ENCODE results near the gene KIF11. TPM values are rescaled to one million over a fixed set of nuclear protein-coding genes. Genes with fewer than 3 reads are reported as not detected.

The KIF11 gene
- total and polyA plus RNA-seq, 2 of the 13 experiments (the other 11 are each of a cell fraction or from before 2014, with no cell fraction given), result 8.7 to 38.4 TPM

- no peak overlapping the region for H2AFZ ChIP-seq (ENCODE audit: low read length)
- BruUV-seq (replicated peaks), result no TSS peak
- intact Hi-C loops (cut with micrococcal nuclease; ENCODE audit: unreplicated experiment), result no loop called here
Observed at GRCh38 chr10:92562424-92562823, 30.5 kb upstream of the KIF11 start.

GRCh38 chr10:92567952-92568600 lies 24.9 kb upstream of the KIF11 start:
- CTCF ChIA-PET (ENCODE audit: low intra/inter-chr PET ratio, low total read pairs), result no interaction called here
- H3K9me3 ChIP-seq (ENCODE audit: low read length), result no peaks in the 10 kb centered on the region
- no peak overlapping the region for H2AFZ ChIP-seq (ENCODE audit: low read length)
- WGBS (ENCODE audit: low lambda C conversion rate), result 97% methylated on average over 4 of the region's 4 CpGs
- H3K27me3 ChIP-seq (ENCODE audit: control insufficient read depth in 1 of 2, insufficient read depth in 2 of 2, low read length in 2 of 2), result no peaks in the 10 kb centered on the region; a peak in 1 of 5 replicates
- no peak overlapping the region for H3K27ac ChIP-seq (ENCODE audit: extremely low read length, insufficient read depth, low read length)
- no peak overlapping the region for H3K4me2 ChIP-seq (ENCODE audit: low read depth, low read length)
- peaks cover 69% of the 10 kb centered on the region for H3K79me2 ChIP-seq (ENCODE audit: insufficient read depth, low read length)
- H3K4me1 ChIP-seq (ENCODE audit: insufficient read depth, low read length), result peaks cover 38% of the 10 kb centered on the region
- POLR2A ChIA-PET, result no interaction called here
- in situ Hi-C loops (cut with HindIII; ENCODE audit: extremely low pct_ligation_motif_present, low pct_unique_long_range_greater_than_20kb), result no loop called here
- no peak for FAIRE-seq
- H3K9ac ChIP-seq (ENCODE audit: insufficient read depth, low read depth, low read length), result no peak overlapping the region
- TF ChIP-seq ZNF225 (CRISPR knock-in tag; IDR thresholded peaks at IDR 0.05) (no peak), ZSCAN30 (CRISPR knock-in tag; IDR thresholded peaks at IDR 0.05) (no peak)
- H3K36me3 ChIP-seq (replicated peaks in 1 of 2; ENCODE audit: control insufficient read depth in 1 of 2, insufficient read depth in 2 of 2, low read length in 2 of 2), result peaks cover 0 to 13% of the 10 kb centered on the region in 2 experiments; a peak in 3 of 5 replicates
- no peak overlapping the region for H3K4me3 ChIP-seq (replicated peaks in 1 of 3; ENCODE audit: insufficient read depth in 1 of 3, low read depth in 2 of 3, low read length in 3 of 3)
- no peaks in the 10 kb centered on the region for H4K20me1 ChIP-seq (ENCODE audit: insufficient read depth, low read length)
- intact Hi-C loops (cut with micrococcal nuclease; ENCODE audit: unreplicated experiment), result no loop called here
- no TSS peak for BruUV-seq (replicated peaks)
- ATAC-seq, result no peak
- no peak for DNase-seq (ENCODE audit: low spot score)

More at GRCh38 chr10:92562424-92562823, 30.5 kb upstream of the KIF11 start:
- ChIA-PET POLR2A (no interaction called here), CTCF (ENCODE audit: low intra/inter-chr PET ratio, low total read pairs) (no interaction called here)
- no peak for DNase-seq (ENCODE audit: low spot score)
- ATAC-seq, result no peak
- Histone ChIP-seq H3K4me3 (replicated peaks in 1 of 3; ENCODE audit: insufficient read depth in 1 of 3, low read depth in 2 of 3, low read length in 3 of 3) (no peak overlapping the region), H3K4me2 (ENCODE audit: low read depth, low read length) (no peak overlapping the region), H3K79me2 (ENCODE audit: insufficient read depth, low read length) (peaks cover 38% of the 10 kb centered on the region), H3K27ac (ENCODE audit: extremely low read length, insufficient read depth, low read length) (no peak overlapping the region), H4K20me1 (ENCODE audit: insufficient read depth, low read length) (no peaks in the 10 kb centered on the region; the same call in 1 of the 2 replicates), H3K36me3 (replicated peaks in 1 of 2; ENCODE audit: control insufficient read depth in 1 of 2, insufficient read depth in 2 of 2, low read length in 2 of 2) (peaks cover 5 to 18% of the 10 kb centered on the region in 2 experiments), H3K27me3 (ENCODE audit: control insufficient read depth in 1 of 2, insufficient read depth in 2 of 2, low read length in 2 of 2) (no peaks in the 10 kb centered on the region), H3K9me3 (ENCODE audit: low read length) (no peaks in the 10 kb centered on the region), H3K9ac (ENCODE audit: insufficient read depth, low read depth, low read length) (no peak overlapping the region), H3K4me1 (ENCODE audit: insufficient read depth, low read length) (0 out of 2 replicates have a peak, but pooled peaks cover 12% of the 10 kb centered on the region)
- TF ChIP-seq ZNF713 (CRISPR knock-in tag; IDR thresholded peaks at IDR 0.05) (no peak), XBP1 (CRISPR knock-in tag; IDR thresholded peaks at IDR 0.05) (no peak), U2AF1 (optimal IDR thresholded peaks at IDR 0.05; ENCODE audit: low read depth, low read length) (no peak), ADNP (CRISPR knock-in tag; IDR thresholded peaks at IDR 0.05) (no peak)
- in situ Hi-C loops (cut with HindIII; ENCODE audit: extremely low pct_ligation_motif_present, low pct_unique_long_range_greater_than_20kb), result no loop called here
- FAIRE-seq, result no peak

Data from HepG2 (cell line).